Subcutaneous adipose tissue (tissue), 4 donors: ENCODE measurements around the gene ZNF586. TPM values are rescaled to one million over a fixed set of nuclear protein-coding genes. Genes with fewer than 3 reads are reported as not detected.

ENCODE experiments used
- total RNA-seq, 4 donors: library from RNA; depleted of rRNA; stranded (reverse); fragments of >200 nt; gene quantifications; one replicate each; pipeline ENCODE4 v1.1.0, GENCODE V29; 2016
- TF ChIP-seq, protein P1 (sequence below): fragments of 450-650 bp; IDR thresholded peaks from one replicate; pipeline ENCODE4 v1.5.1; 2016; ENCODE audit warnings: low read depth, mild to moderate bottlenecking, control low read depth, antibody characterized with exemption, moderate library complexity

The ZNF586 gene
- total RNA-seq, 4 donors from 2014 or later: 17.8 to 22.5 (median 20.9) TPM

DNA sequence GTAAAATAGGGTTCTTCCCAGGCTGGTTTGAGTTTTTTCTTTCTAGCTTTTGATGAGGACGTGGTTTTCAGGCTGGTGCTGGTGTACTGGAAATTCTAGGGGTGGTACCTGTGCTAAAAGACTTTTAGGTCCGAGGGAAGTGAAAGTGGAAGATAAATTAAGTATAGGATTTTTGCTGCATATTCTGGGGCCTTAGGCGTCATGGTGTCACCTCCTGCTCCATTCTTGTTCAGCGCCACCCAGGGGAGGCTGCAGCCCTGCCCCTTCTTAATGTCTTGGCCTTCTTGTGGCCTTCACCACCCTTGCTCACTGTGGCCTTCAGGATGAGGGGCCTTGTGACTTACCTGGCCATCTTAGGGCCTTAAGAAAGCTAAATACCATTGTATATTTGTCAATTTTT is 32.8 kb downstream of the ZNF586 start:
- TF ChIP-seq, protein P1, sequence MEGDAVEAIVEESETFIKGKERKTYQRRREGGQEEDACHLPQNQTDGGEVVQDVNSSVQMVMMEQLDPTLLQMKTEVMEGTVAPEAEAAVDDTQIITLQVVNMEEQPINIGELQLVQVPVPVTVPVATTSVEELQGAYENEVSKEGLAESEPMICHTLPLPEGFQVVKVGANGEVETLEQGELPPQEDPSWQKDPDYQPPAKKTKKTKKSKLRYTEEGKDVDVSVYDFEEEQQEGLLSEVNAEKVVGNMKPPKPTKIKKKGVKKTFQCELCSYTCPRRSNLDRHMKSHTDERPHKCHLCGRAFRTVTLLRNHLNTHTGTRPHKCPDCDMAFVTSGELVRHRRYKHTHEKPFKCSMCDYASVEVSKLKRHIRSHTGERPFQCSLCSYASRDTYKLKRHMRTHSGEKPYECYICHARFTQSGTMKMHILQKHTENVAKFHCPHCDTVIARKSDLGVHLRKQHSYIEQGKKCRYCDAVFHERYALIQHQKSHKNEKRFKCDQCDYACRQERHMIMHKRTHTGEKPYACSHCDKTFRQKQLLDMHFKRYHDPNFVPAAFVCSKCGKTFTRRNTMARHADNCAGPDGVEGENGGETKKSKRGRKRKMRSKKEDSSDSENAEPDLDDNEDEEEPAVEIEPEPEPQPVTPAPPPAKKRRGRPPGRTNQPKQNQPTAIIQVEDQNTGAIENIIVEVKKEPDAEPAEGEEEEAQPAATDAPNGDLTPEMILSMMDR: no peak

DNA sequence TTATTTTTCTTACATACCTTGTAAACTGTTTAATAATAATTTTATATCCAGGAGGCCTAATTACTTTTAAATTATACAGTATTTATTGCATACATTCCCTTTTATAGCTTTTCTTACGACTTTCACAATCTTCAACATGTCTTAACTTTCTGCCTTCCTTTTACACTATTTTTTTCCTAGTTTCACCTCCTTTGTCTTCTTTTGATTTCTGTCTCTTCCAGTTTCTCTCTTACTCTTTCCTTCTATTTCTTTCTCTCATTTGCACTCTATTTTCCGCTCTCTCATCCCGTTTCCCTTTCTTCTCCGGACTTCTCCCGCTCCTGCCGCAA is 33.8 kb downstream of the ZNF586 start:
- TF ChIP-seq, protein P1: no peak

DNA sequence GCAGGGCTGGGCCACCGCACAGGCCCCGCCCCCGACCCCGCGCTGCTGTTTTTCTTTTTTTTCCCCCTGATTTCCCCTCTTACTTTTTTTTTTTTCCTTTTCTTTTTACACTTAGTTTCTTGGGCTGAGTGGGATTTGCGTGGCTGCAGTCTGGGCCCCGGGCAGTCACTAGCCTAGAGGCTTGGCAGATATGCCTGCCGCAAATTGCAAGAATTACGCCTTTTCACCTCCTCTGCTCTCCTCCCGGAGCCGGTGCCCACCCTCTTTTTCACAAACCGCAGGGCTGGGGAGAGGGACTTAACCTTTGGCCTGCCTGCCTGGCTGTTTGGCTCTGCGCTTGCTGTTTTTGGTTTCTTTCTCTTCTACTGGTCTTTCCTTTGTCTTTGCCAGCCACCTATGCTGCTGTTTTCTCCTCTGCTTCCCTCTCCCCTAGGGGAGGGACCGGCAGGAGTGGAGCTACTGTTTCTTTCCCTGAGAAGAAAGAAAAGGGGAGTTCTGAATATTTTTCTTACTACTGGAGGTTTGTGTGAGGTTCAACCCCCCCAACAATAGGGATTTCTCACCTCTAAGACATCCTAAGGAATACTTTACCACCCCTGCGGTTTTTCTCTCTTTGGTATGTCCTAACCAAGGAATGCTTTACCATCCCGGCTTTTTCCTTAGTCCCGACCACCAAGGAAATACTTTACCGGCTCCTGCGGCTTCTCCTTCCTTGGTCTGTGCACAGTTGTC is 34.3 kb downstream of the ZNF586 start:
- TF ChIP-seq, protein P1: no peak

DNA sequence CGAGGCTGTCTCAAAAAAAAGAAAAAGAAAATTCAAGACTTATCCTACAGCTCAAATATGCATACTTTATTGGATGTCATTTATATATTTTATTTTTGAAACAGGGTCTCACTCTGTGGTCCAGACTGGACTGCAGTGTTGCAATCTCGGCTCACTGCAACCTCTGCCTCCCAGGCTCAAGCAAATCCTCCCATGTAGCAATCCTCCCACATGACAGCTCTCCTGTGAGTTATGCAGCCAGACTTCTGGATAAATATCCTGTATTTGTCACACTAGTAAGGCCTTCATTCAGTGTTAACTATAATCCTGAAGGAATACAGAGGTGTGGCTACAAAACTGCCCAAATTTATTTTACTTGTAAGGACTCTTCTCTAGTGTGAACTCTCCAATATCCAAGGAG is 38.1 kb downstream of the ZNF586 start:
- TF ChIP-seq, protein P1: no peak

DNA sequence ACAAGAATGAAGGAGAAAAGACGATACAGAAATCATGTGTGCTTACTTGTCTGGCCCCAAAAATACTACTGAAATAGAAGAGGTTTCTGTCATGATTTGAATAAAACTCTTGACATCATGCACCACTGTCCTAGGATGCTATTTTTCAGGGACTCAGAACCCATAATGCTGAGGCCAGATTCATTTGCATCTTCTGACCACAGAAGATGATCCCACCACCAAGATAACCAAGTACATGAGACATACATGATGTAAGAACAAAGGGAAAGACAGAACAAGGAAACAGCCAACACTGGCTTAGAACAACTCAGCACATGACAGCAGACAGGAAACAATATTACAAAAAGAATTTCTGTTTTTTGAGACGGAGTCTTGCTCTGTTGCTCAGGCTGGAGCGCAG is 42.8 kb downstream of the ZNF586 start:
- TF ChIP-seq, protein P1: no peak

DNA sequence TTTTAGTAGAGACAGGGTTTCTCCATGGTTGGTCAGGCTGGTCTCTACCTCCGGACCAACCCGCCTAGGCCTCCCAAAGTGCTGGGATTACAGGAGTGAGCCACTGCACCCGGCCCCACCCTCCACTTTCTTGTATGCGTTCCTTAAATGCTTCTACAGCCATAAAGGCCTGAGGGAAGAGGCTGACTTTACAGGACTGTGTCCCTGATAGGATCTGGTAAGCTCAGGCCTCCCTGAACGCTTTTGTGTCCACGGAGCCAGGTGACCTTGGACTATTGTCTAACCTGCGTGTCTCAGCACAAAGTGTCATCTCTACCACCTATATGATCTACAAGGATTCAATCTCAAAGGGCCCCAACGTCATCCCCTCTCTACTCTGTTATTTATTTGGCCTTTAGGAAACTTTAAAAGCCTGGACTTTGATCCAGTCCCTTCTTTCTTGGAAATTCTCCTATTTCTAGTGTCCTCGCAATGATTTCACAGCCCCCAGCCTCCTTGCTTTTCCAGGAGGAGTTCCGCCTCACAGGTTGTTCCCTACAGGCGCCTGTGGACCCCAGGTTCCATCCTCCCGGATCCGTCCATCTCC is 44.5 kb downstream of the ZNF586 start:
- TF ChIP-seq, protein P1: no peak

DNA sequence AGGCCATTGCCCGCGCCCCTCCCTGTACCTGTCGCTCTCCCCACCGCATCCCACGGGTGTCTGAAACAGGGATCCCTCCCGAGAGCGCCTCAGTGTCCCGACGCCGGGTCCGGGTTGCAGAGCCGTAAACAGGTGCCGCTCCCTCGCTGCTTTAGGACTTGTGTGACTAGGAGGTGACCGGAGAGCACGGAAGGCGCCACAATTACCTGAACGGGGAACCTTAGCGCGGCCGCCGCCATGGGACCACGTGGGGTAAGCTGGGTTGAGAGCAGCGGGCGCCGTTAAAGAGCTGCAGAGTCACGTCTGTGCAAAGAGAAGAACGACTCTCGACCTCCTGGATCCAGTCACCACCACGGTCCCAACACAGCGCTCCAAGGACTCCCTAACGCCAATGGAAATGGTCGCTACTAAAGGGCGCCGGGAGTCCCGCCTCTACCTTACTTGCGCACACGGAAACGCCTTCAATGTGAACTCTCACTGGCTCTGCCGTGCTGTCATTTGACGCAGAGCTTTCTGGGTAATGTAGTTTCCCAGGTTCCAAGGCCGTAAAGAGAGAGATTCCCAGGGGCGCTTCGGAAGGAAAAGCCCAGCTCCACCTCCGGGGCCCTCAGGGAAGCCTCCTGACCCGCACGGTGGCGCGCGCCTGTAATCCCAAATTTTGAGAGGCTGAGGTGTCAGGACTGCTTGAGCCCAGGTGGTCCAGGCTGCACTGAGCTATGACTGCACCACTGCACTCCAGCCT is 45.2 kb downstream of the ZNF586 start, which contains the start of gene ZNF552:
ZNF552 (minus strand) TSS at position 409 of the 742 bp plus-strand sequence; CDS start at position 239, 170 bp downstream.
- TF ChIP-seq, protein P1: no peak
